ENCODE results near the gene TNKS2. TPM values are rescaled to one million over a fixed set of nuclear protein-coding genes. Genes with fewer than 3 reads are reported as not detected.
A peak's percentile ranks its signal among the peaks of the same experiment; 100 is the strongest.

Gene TNKS2
- total and polyA plus RNA-seq, 2 of the 13 experiments (the other 11 are each of a cell fraction or from before 2014, with no cell fraction given), result 15.2 to 19.4 TPM

- no peak for TF ChIP-seq MEIS2 (CRISPR knock-in tag; IDR thresholded peaks at IDR 0.05)
- 0 out of 2 replicates have a peak, but pooled peaks have one; percentile 28 for TF ChIP-seq PBX3 (CRISPR knock-in tag; IDR thresholded peaks at IDR 0.05; ENCODE audit: borderline replicate concordance)
- 0 out of 2 replicates have a peak, but pooled peaks have one; percentile 5 for TF ChIP-seq SIN3A (IDR thresholded peaks at IDR 0.05; ENCODE audit: borderline replicate concordance, low read depth, low read length)
- peak; percentile 86 for TF ChIP-seq ASH2L (IDR thresholded peaks at IDR 0.05; ENCODE audit: insufficient read length, low read depth, low read length)
- TF ChIP-seq ZMYM3 (CRISPR knock-in tag; IDR thresholded peaks at IDR 0.05), result no peak
- peak; percentile 20; the same call in 1 of the 2 replicates for TF ChIP-seq ARNT2 (CRISPR knock-in tag; IDR thresholded peaks at IDR 0.05; ENCODE audit: low read depth)
- no peak for TF ChIP-seq ZNF790 (CRISPR knock-in tag; IDR thresholded peaks at IDR 0.05; ENCODE audit: borderline replicate concordance)
- 0 out of 2 replicates have a peak, but pooled peaks have one; percentile 8 for TF ChIP-seq HMGXB3 (CRISPR knock-in tag; IDR thresholded peaks at IDR 0.05; ENCODE audit: borderline replicate concordance)
- no peak for TF ChIP-seq PTBP1 (IDR thresholded peaks at IDR 0.05; ENCODE audit: low read depth, low read length, poor library complexity, severe bottlenecking)
- TF ChIP-seq ZNF567 (CRISPR knock-in tag; IDR thresholded peaks at IDR 0.05; ENCODE audit: borderline replicate concordance), result peak; percentile 17; the same call in 1 of the 2 replicates
- 0 out of 2 replicates have a peak, but pooled peaks have one; percentile 27 for TF ChIP-seq ZNF839 (CRISPR knock-in tag; IDR thresholded peaks at IDR 0.05; ENCODE audit: borderline replicate concordance)
- TF ChIP-seq ZNF781 (CRISPR knock-in tag; IDR thresholded peaks at IDR 0.05; ENCODE audit: borderline replicate concordance, not compliant biosample characterization), result peak; percentile 28
- TF ChIP-seq ZFYVE20 (CRISPR knock-in tag; IDR thresholded peaks at IDR 0.05; ENCODE audit: borderline replicate concordance, low read depth), result no peak
- TF ChIP-seq RNF2 (conservative IDR thresholded peaks at IDR 0.05; ENCODE audit: low read depth), result peak; percentile 39; the same call in 1 of the 2 replicates
- 0 out of 2 replicates have a peak, but pooled peaks have one; percentile 10 for TF ChIP-seq ZSCAN20 (CRISPR knock-in tag; IDR thresholded peaks at IDR 0.05; ENCODE audit: borderline replicate concordance)
- TF ChIP-seq, protein P1, sequence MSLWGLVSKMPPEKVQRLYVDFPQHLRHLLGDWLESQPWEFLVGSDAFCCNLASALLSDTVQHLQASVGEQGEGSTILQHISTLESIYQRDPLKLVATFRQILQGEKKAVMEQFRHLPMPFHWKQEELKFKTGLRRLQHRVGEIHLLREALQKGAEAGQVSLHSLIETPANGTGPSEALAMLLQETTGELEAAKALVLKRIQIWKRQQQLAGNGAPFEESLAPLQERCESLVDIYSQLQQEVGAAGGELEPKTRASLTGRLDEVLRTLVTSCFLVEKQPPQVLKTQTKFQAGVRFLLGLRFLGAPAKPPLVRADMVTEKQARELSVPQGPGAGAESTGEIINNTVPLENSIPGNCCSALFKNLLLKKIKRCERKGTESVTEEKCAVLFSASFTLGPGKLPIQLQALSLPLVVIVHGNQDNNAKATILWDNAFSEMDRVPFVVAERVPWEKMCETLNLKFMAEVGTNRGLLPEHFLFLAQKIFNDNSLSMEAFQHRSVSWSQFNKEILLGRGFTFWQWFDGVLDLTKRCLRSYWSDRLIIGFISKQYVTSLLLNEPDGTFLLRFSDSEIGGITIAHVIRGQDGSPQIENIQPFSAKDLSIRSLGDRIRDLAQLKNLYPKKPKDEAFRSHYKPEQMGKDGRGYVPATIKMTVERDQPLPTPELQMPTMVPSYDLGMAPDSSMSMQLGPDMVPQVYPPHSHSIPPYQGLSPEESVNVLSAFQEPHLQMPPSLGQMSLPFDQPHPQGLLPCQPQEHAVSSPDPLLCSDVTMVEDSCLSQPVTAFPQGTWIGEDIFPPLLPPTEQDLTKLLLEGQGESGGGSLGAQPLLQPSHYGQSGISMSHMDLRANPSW (CRISPR knock-in tag; IDR thresholded peaks at IDR 0.05; ENCODE audit: borderline replicate concordance), result no peak; the same call in 1 of the 2 replicates
- no peak for TF ChIP-seq TAF1 (CRISPR knock-in tag; IDR thresholded peaks at IDR 0.05)
- 0 out of 2 replicates have a peak, but pooled peaks have one; percentile 27 for TF ChIP-seq RARG (CRISPR knock-in tag; IDR thresholded peaks at IDR 0.05; ENCODE audit: low read depth)
These were observed 704 bp downstream of the TNKS2 start (continued) for GRCh38 chr10:91798649-91799611.
